ENCODE measurements around the gene RCC2.

GRCh38 chr1:17372955-17373354, 66.5 kb downstream of the RCC2 start:
- TF ChIP-seq CTCF (conservative IDR thresholded peaks at IDR 0.05; ENCODE audit: low read depth, low read length) (no peak), EZH2 (IDR thresholded peaks at IDR 0.05; ENCODE audit: low read length, unreplicated experiment) (no peak), EZH2phosphoT487 (IDR thresholded peaks at IDR 0.05; ENCODE audit: borderline replicate concordance, low read length) (no peak)

All from PC-3 (cell line).